Activated gamma-delta T cell treated with Interleukin-2 at 50 U/mL for 16 hours (primary cell): ENCODE measurements around the gene RHOT1.
A peak's percentile ranks its signal among the peaks of the same experiment; 100 is the strongest.
"Not testable (repeated sequence)": the region's sequence is repeated elsewhere in the genome, so short reads cannot be mapped to it uniquely, and the experiment has no call there.

Experiments
- DNase-seq: peaks from one replicate; pipeline ENCODE4 v3.0.0-alpha.2; 2020

Gene RHOT1

GRCh38 chr17:32142038-32142856 is at the start of gene RHOT1:
TSS of gene RHOT1 (plus strand) at chr17:32142502. CDS start at chr17:32142693, 191 bp downstream.
- DNase-seq: peak; percentile 72

DNA sequence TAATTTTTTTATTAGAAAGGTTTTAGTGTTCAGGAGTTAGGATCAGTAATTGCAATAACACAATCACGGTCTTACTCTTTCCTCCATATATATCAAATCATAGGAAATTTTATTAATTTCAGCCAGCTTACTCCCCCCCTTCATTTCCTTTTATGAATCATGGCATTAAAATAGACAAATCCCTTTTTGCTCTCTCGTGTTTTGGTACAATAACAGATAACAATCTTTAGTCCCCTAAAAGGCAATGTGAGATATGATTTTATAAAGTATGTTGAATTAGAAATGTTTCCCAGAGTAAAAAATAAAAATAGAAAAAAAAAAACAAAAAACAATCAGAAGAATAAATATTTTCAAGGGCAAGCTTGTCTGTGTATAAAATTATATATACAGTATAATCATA is 42.6 kb upstream of the RHOT1 start:
- DNase-seq: no peak

DNA sequence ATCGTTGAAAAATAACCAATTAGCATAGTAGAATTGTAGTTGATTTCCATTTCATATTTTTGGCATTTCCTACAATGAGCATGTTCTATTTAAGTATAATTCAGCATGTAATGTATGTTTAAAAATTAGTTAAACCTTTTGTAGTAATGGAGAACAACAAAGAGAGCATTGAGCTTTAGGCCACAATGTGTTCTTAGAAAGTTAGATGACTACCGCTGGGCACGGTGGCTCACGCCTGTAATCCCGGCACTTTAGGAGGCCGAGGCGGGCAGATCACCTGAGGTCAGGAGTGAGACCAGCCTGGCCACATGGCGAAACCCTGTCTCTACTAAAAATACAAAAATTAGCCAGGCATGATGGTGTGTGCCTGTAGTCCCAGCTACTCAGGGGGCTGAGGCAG is 42.0 kb upstream of the RHOT1 start:
- not testable (repeated sequence) for DNase-seq

- no peak for DNase-seq
Observed at GRCh38 chr17:32100971-32101631, 41.2 kb upstream of the RHOT1 start.

- DNase-seq: no peak
Observed at GRCh38 chr17:32102172-32102571, 40.1 kb upstream of the RHOT1 start.

GRCh38 chr17:32102646-32103186 is 39.6 kb upstream of the RHOT1 start:
- DNase-seq: no peak

DNA sequence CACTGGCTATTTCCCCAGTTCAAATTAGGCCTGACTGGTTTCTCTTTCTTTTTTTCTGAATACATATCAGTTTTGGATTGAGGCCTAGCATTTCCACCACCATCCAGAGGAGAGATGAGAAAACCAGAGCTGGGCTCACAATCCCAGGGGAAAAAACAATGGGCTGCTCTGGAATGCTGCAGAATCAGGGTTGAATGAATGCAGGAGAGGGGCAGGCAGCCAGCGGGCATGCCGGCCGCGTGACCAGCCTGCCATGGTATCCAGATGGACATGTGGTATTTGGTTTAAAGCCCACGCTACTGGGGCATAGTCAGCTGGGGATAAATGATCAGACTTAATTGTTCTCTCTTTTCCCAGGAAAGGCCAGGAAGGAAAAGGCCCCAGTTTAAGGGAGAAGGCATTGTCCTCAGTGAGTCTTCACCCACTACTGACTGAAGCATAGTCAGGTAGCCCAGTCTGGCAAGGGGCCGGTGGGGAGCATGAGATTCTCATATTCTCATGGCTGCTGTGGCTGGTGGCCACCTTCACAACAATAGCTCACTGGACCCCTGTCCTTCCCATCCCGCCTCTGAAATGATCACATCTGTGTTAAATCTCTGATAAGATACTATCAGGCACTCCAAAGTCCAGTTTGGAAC is 38.7 kb upstream of the RHOT1 start:
- DNase-seq: no peak

GRCh38 chr17:32104158-32104557 is 38.1 kb upstream of the RHOT1 start:
- no peak for DNase-seq

- DNase-seq: not testable (repeated sequence)
Observed at GRCh38 chr17:32106471-32106981, 35.8 kb upstream of the RHOT1 start.

DNA sequence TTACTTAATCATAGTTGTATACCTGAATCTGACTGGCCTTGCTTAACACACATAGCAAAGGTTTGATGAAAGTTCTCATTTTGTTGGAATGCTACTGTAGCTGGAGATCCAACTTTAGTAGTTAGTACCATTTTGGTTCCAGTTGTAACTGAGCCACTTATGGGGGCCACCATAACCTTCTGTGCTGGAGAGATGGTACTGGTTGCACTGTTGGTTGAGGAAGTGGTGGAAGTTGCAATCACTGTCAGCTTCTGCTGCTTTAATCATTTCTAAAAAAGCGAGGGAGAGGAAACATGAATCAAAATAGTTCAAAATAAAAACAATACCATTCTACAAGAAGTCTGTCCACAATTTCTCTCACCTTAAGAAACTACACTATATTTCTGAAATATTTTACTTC is 35.1 kb upstream of the RHOT1 start:
- DNase-seq: not testable (repeated sequence)

- no peak for DNase-seq
Observed at GRCh38 chr17:32110596-32110995, 31.7 kb upstream of the RHOT1 start.

DNA sequence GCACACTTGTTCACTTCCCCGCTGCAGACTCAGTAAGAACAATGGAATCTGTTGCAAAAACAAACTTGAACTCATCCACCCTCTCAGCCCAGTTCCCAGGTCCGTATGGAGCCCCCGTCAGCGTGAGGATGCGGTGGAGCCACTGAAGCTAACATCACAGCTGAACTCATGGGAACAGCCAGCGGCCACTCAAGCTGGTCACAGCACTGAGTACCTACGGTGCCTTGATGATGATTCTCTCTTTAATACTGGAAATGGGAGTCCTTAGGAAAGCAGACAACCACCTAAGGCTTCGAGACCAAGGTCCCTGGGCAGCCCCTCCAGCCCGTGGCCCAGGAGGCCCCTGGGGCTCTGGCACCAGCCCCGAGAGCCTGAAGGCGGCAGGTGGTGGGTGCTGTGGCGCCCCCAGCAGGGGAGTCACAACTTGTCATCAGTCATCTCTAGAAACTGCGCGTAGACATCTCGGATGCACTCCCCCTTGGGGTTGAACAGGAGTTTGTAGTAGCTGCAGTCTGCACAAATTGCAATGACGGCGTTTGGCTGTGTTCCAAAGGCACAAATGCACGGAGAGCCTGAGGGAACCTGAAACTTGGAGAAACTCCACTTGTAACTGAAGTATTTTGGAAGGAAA is 31.0 kb upstream of the RHOT1 start:
- peak; percentile 16 for DNase-seq

DNA sequence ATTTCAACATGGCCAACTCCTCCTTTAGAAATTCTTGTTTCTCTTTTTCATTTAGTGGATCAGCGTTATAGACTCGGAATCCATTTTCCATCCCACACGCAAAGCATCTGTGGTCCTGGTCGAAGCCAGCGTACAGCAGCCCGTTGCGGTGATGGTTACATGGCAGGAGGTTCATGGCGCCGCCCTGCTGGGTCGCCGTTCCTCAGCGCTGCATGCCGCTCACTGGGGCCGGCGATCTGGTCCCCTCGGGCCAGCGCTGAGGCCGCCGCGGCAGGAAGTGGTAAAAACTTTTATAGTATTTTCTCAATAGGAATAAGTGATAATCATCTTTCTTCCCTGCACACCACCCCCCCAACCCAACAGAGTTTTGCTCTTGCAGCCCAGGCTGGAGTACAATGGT is 29.9 kb upstream of the RHOT1 start:
- no peak for DNase-seq

DNA sequence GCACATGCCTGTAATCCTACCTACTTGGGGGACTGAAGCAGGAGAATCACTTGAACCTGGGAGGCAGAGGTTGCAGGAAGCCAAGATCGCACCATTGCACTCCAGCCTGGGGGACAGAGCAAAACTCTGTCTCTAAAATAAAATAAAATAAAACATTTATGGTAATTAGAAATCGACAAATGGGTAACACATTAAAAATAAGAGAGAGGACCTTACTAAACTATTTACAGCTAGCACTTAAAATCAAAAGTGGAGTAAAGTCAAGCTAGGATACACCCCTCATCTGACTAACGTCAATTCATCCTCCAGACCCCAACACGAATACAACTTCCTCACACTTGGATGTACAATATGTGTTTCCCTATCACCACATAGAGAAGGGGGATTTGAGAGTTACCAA is 27.8 kb upstream of the RHOT1 start:
- DNase-seq: no peak

- DNase-seq: not testable (repeated sequence)
Observed at GRCh38 chr17:32115546-32115945, 26.8 kb upstream of the RHOT1 start.

GRCh38 chr17:32116937-32117336 is 25.4 kb upstream of the RHOT1 start:
- DNase-seq: no peak

- DNase-seq: no peak
Observed at GRCh38 chr17:32117399-32117798, 24.9 kb upstream of the RHOT1 start.

DNA sequence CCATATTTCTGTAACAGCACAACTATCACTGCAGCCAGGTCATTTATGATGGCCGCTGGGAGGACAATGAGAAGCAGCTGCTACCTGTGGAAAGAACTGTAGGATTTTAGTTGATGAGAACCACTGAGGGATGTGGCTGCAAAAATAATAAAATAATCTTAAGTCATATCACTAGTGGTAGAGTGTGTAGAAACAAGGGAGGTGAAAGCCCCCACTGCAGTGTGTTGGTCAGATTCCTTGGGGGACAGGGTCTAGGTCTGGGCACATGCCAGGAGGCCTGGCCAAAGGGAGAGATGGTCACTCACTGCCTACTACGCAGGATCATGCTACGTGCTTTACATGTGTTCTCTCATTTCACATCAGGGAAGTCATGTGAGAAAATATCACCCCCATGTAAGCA is 24.2 kb upstream of the RHOT1 start:
- not testable (repeated sequence) for DNase-seq

DNA sequence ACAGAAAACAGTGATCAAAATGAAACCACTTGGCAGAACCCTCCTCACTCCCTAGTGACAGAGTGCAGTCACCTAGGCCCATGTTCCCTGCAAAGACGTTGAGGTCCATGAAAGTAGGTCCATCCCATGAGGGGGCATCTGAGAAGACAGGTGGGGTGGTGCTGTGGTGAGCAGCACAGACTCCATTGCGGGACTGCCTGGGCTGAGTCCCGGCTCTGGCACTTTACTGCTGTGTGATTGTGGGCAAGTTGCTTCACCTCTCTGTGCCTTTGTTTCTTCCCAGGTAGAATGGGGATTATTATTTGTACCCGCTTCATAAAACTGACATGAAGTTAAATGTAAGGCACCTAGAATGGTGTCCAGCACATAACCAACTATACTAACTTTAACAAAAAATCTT is 23.5 kb upstream of the RHOT1 start:
- no peak for DNase-seq

GRCh38 chr17:32120141-32120540 is 22.2 kb upstream of the RHOT1 start:
- no peak for DNase-seq

- no peak for DNase-seq
Observed at GRCh38 chr17:32120716-32121115, 21.6 kb upstream of the RHOT1 start.

GRCh38 chr17:32123782-32124181 is 18.5 kb upstream of the RHOT1 start:
- no peak for DNase-seq
